NCI-H1694 (cell line): ENCODE data around the gene DEFB116.
"Not testable (repeated sequence)": the region's sequence is repeated elsewhere in the genome, so short reads cannot be mapped to it uniquely, and the experiment has no call there.

Experiments
- DNase-seq: peaks from one replicate; lab custom pipeline; 2025; lab: John Stamatoyannopoulos, UW

DEFB116 gene

GRCh38 chr20:31308535-31309162 is at the start of gene DEFB116:
DEFB116 (minus strand) TSS chr20:31308585; CDS start chr20:31308585, 0 bp downstream.
- DNase-seq, result no peak

DNA sequence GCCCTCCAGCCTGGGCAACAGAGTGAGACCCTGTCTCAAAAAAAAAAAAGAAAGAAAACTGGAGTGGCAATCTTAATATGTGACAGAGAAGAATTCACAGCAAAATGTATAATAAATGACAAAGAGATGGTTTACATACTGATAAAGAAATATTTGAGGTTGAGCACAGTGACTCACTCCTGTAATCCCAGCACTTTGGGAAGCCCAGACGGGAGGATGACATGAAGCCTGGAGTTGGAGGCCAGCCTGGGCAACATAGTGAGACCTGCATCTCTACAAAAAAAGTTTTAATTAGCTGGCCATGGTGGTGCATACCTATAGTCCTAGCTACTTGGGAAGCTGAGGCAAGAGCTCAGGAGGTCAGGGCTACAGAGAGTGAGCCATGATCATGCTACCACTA is 47.6 kb upstream of the DEFB116 start:
- DNase-seq, result no peak

DNA sequence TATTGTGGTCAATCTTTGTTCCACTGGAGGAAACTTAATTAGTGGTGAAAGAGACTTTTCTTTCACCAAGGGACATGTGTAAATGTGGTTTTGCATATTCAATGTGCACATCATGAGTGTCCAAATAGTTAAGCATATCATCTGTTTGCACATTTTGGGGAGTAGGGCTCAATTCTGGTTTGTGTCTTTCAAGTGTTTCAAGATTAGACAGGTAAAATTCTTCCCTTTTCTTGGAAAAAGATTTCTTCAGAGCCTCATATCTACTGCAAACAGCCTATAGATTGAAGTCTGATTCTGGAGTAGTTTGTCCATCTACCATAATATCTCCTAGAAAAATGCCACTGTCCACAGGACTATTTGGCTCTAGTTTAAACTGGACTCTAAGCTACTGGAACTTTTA is 33.1 kb upstream of the DEFB116 start:
- DNase-seq, result no peak

GRCh38 chr20:31330893-31331292 is 22.5 kb upstream of the DEFB116 start:
- no peak for DNase-seq

DNA sequence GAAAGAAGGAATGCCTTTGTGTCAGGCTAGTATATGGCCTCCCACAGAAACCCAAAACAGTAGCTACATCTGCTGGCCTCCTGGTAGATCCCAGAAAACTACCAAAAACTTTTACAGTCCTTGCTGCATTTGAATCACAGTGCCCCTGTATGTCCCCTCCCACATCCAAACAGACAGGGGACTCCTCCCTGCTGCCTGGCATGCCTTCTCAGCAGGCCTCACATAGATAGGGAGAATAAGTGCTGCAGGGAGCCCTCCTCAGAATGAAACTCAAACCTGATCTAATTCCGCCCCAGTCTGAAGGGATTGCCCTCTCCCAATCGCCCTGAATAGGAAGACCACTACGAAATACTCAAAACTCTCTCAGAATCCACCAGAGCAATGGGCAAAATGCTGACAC is 14.1 kb upstream of the DEFB116 start:
- no peak for DNase-seq

DNA sequence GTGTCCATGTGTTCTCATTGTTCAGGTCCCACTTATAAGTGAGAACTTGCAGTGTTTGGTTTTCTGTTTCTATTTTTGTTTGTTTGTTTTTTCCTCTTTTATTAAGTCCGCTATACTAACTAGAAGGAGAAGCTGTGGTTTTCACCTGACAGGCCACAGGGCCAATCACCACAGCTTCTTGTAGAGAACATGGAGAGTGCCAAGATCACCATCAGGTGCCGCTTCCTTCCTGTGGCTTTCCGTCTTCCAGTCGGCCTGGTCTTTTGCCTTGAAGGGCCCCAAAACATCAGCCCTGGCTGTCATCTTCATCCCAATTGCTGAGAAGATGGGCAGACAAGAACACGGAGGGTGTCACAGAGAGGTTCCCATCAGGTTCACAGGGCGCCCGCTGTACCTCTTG is 23.4 kb downstream of the DEFB116 start:
- DNase-seq, result not testable (repeated sequence)

GRCh38 chr20:31278178-31278577 is 30.2 kb downstream of the DEFB116 start:
- no peak for DNase-seq

GRCh38 chr20:31274441-31274840 is 33.9 kb downstream of the DEFB116 start:
- no peak for DNase-seq

GRCh38 chr20:31260326-31260932 is 48.0 kb downstream of the DEFB116 start:
- peak; percentile 14 for DNase-seq

GRCh38 chr20:31257364-31257763 is 51.0 kb downstream of the DEFB116 start, which contains the start of gene DEFB115:
DEFB115 (plus strand) TSS chr20:31257664; CDS start chr20:31257664, 0 bp downstream.
- DNase-seq, result no peak

- DNase-seq, result no peak
Observed at GRCh38 chr20:31256959-31257358, 51.4 kb downstream of the DEFB116 start.
